Measurements from ENCODE around the gene HLA-F. TPM values are rescaled to one million over a fixed set of nuclear protein-coding genes. Genes with fewer than 3 reads are reported as not detected.

Gene HLA-F
- total RNA-seq, 6 experiments from 2014 or later = 9.8 to 41.3 (median 26.4) TPM

DNA sequence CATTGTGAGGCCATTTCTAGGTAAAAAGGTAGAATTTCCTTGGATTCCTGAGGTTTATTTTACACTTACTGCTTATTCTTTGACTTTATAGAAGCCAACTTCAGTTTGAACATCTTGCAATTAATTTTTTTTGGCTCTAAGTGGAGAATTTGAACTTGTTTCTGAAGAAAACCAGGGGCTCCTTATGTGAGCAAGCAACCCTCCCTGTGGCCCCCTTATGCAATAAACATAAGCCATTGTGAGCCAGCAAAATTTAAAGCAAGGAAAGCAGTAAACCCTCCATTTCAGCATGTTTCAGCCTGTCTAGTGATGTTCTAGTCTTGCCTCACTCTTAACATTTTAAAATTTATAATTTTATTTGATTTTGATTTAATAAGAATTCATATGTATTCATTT is 5.6 kb downstream of the HLA-F start:
- no peaks in the 10 kb centered on the region for H3K4me1 ChIP-seq
- ATAC-seq (no peak), DNase-seq (no peak)
- TF ChIP-seq, protein P1, sequence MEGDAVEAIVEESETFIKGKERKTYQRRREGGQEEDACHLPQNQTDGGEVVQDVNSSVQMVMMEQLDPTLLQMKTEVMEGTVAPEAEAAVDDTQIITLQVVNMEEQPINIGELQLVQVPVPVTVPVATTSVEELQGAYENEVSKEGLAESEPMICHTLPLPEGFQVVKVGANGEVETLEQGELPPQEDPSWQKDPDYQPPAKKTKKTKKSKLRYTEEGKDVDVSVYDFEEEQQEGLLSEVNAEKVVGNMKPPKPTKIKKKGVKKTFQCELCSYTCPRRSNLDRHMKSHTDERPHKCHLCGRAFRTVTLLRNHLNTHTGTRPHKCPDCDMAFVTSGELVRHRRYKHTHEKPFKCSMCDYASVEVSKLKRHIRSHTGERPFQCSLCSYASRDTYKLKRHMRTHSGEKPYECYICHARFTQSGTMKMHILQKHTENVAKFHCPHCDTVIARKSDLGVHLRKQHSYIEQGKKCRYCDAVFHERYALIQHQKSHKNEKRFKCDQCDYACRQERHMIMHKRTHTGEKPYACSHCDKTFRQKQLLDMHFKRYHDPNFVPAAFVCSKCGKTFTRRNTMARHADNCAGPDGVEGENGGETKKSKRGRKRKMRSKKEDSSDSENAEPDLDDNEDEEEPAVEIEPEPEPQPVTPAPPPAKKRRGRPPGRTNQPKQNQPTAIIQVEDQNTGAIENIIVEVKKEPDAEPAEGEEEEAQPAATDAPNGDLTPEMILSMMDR (IDR thresholded peaks at IDR 0.05) = no peak
- TF ChIP-seq POLR2A (IDR thresholded peaks at IDR 0.05) = no peak
- no peak overlapping the region for H3K4me3 ChIP-seq
- H3K36me3 ChIP-seq = no peaks in the 10 kb centered on the region
- no peak overlapping the region for H3K27ac ChIP-seq
- H3K9me3 ChIP-seq = no peaks in the 10 kb centered on the region
- intact Hi-C loops (cut with DNase I) = no loop called here
- no peaks in the 10 kb centered on the region for H3K27me3 ChIP-seq

- Histone ChIP-seq H3K4me3 (no peak overlapping the region), H3K4me1 (no peaks in the 10 kb centered on the region), H3K36me3 (no peaks in the 10 kb centered on the region), H3K27ac (no peak overlapping the region), H3K27me3 (no peaks in the 10 kb centered on the region), H3K9me3 (no peaks in the 10 kb centered on the region)
- ATAC-seq (no peak), DNase-seq (no peak)
- TF ChIP-seq POLR2A (IDR thresholded peaks at IDR 0.05) = no peak
- TF ChIP-seq, protein P1 (IDR thresholded peaks at IDR 0.05) = no peak
- WGBS (ENCODE audit: insufficient coverage, low coverage, low lambda C conversion rate, missing lambda C conversion rate) = 76% methylated on average over 6 of the region's 6 CpGs
- intact Hi-C loops (cut with DNase I) = no loop called here
Measured at GRCh38 chr6:29729774-29730328, 6.6 kb downstream of the HLA-F start.

DNA sequence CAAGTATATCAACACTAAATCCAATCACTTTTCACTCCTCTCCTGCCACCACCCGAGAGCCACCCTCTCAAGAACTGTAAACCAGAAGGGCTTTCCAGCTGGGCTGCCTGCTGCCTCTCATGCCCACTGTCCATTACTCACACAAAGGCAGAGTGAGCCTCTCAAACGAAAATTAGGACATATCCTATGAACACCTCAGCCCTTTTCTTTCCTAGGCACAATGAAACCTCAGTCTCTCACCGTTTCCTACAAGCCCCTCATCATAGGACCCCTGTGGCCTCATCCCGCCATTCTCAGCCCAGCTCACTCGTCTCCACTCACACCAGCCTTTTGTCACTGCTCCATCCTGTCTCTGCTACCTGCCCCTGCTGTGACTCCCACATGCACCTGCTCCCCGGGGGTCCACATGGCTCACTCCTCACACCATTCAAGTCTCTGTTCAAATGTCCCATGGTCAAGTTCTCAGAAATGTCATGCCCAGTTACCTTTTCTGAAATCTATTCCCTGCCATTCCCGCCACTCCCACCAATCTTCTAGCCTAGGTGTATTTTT is 7.4 kb downstream of the HLA-F start:
- Histone ChIP-seq H3K36me3 (no peaks in the 10 kb centered on the region), H3K4me1 (no peaks in the 10 kb centered on the region), H3K4me3 (no peak overlapping the region), H3K9me3 (no peaks in the 10 kb centered on the region), H3K27ac (no peak overlapping the region), H3K27me3 (no peaks in the 10 kb centered on the region)
- no peak for TF ChIP-seq POLR2A (IDR thresholded peaks at IDR 0.05)
- TF ChIP-seq, protein P1 (IDR thresholded peaks at IDR 0.05) = no peak
- ATAC-seq (no peak), DNase-seq (no peak)
- intact Hi-C loops (cut with DNase I) = no loop called here
- WGBS (ENCODE audit: insufficient coverage, low coverage, low lambda C conversion rate, missing lambda C conversion rate) = 43% methylated on average over 7 of the region's 7 CpGs

- H3K4me1 ChIP-seq = no peaks in the 10 kb centered on the region
- H3K36me3 ChIP-seq = no peaks in the 10 kb centered on the region
- H3K27me3 ChIP-seq = no peaks in the 10 kb centered on the region
- no peaks in the 10 kb centered on the region for H3K9me3 ChIP-seq
- no peak for DNase-seq
- H3K27ac ChIP-seq = no peak overlapping the region
- no peak for ATAC-seq
- intact Hi-C loops (cut with DNase I) = no loop called here
- 69% methylated on average over 3 of the region's 3 CpGs for WGBS (ENCODE audit: insufficient coverage, low coverage, low lambda C conversion rate, missing lambda C conversion rate)
- H3K4me3 ChIP-seq = no peak overlapping the region
- TF ChIP-seq, protein P1 (IDR thresholded peaks at IDR 0.05) = no peak
- no peak for TF ChIP-seq POLR2A (IDR thresholded peaks at IDR 0.05)
Measured at GRCh38 chr6:29731281-29731680, 8.0 kb downstream of the HLA-F start.

DNA sequence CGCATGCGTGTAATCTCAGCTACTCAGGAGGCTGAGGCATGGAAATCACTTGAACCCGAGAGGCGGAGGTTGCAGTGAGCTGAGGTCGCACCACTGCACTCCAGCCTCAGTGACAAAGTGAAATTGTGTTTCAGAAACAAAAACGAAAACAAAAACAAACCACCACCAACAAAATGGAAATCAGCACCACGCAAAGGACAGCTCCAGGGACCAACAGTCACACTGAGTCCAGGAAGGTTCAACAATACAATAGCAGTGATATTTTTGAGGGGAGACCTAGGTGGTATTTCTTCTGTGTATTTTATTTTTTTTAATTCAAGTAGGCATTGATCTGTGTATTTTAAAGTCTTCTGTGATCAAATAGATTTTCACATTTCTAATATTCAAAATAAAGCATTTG is 9.8 kb downstream of the HLA-F start:
- intact Hi-C loops (cut with DNase I) = no loop called here

More for the DNA sequence above, 9.8 kb downstream of the HLA-F start:
- H3K36me3 ChIP-seq = no peaks in the 10 kb centered on the region
- 71% methylated on average over 7 of the region's 7 CpGs for WGBS (ENCODE audit: insufficient coverage, low coverage, low lambda C conversion rate, missing lambda C conversion rate)
- no peak overlapping the region for H3K4me3 ChIP-seq
- no peak overlapping the region for H3K27ac ChIP-seq
- no peaks in the 10 kb centered on the region for H3K9me3 ChIP-seq
- no peaks in the 10 kb centered on the region for H3K27me3 ChIP-seq
- no peak for DNase-seq
- H3K4me1 ChIP-seq = no peaks in the 10 kb centered on the region
- TF ChIP-seq, protein P1 (IDR thresholded peaks at IDR 0.05) = no peak
- no peak for TF ChIP-seq POLR2A (IDR thresholded peaks at IDR 0.05)
- no peak for ATAC-seq

Data from right lobe of liver (tissue), 6 donors.